ENCODE data around the gene PTPN6.

PTPN6 gene

DNA sequence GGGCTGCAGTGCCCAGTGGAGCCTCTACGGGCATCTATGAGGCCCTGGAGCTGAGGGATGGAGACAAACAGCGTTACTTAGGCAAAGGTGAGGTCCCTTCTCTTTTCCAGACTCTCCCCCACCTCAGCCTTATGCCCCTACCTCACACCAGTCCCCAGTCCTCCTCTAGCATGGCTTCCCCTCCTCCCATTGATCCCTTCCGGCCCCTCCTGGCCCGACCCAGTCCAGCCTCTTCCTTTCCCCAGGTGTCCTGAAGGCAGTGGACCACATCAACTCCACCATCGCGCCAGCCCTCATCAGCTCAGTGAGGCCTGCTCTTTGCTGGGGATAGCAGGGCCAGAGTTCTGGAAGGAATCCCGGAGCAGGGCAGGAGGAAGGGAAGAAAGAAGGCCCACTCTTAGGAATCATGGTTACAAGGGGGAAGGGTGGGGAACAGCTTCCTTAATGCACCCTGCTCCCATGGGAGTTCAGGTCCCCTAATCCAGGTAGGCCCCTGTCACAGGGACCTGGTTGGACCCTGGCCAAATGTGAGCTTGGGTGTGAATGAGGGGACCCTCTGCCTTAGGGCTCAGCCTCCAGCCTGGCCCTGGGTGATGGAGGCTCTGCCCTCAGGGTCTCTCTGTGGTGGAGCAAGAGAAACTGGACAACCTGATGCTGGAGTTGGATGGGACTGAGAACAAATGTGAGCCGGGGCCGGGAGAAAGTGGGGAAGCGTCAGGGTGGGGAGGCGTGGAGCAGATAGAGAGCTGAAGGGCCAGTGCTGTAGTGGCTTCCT, 34.5 kb upstream of the PTPN6 start:
- H3K9me3 ChIP-seq (ENCODE audit: low read length) = no peaks in the 10 kb centered on the region
- H3K36me3 ChIP-seq (ENCODE audit: insufficient read depth, low read length) = peaks cover 10% of the 10 kb centered on the region
- no peaks in the 10 kb centered on the region for H3K27me3 ChIP-seq (ENCODE audit: insufficient read depth, low read length)
- H3K4me3 ChIP-seq (ENCODE audit: low read length) = no peak overlapping the region
- H3K4me1 ChIP-seq (ENCODE audit: insufficient read depth, low read length) = peaks cover 13% of the 10 kb centered on the region
- H2AFZ ChIP-seq (ENCODE audit: low read depth, low read length) = no peak overlapping the region

GRCh38 chr12:6917491-6918231, 33.5 kb upstream of the PTPN6 start:
- Histone ChIP-seq H3K4me3 (ENCODE audit: low read length) (no peak overlapping the region), H3K36me3 (ENCODE audit: insufficient read depth, low read length) (peaks cover 10% of the 10 kb centered on the region), H2AFZ (ENCODE audit: low read depth, low read length) (no peak overlapping the region), H3K4me1 (ENCODE audit: insufficient read depth, low read length) (peaks cover 14% of the 10 kb centered on the region), H3K9me3 (ENCODE audit: low read length) (no peaks in the 10 kb centered on the region), H3K27me3 (ENCODE audit: insufficient read depth, low read length) (no peaks in the 10 kb centered on the region)

- H3K4me1 ChIP-seq (ENCODE audit: insufficient read depth, low read length) = peaks cover 27% of the 10 kb centered on the region
- no peaks in the 10 kb centered on the region for H3K9me3 ChIP-seq (ENCODE audit: low read length)
- H3K27me3 ChIP-seq (ENCODE audit: insufficient read depth, low read length) = no peaks in the 10 kb centered on the region
Observed at GRCh38 chr12:6919588-6919987, 31.6 kb upstream of the PTPN6 start.

DNA sequence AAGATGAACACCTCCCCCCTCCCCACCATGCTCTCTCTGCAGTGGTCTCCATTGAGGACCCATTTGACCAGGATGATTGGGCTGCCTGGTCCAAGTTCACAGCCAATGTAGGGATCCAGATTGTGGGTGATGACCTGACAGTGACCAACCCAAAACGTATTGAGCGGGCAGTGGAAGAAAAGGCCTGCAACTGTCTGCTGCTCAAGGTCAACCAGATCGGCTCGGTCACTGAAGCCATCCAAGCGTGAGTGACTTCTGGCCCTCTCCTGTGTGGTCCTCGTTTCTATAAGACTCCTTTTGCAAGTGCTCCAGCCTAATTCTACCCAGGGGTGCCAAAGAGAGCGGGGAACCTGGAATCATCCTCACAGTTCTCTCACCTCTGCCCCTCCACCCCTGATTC, 29.6 kb upstream of the PTPN6 start:
- no peak overlapping the region for H3K4me3 ChIP-seq (ENCODE audit: low read length)
- H2AFZ ChIP-seq (ENCODE audit: low read depth, low read length) = no peak overlapping the region
- H3K4me1 ChIP-seq (ENCODE audit: insufficient read depth, low read length) = peaks cover 37% of the 10 kb centered on the region
- H3K27me3 ChIP-seq (ENCODE audit: insufficient read depth, low read length) = no peaks in the 10 kb centered on the region
- peaks cover 10% of the 10 kb centered on the region for H3K36me3 ChIP-seq (ENCODE audit: insufficient read depth, low read length)
- no peaks in the 10 kb centered on the region for H3K9me3 ChIP-seq (ENCODE audit: low read length)

More at GRCh38 chr12:6919588-6919987, 31.6 kb upstream of the PTPN6 start:
- Histone ChIP-seq H3K36me3 (ENCODE audit: insufficient read depth, low read length) (peaks cover 10% of the 10 kb centered on the region), H3K4me3 (ENCODE audit: low read length) (no peak overlapping the region), H2AFZ (ENCODE audit: low read depth, low read length) (no peak overlapping the region)

- Histone ChIP-seq H3K4me3 (ENCODE audit: low read length) (no peak overlapping the region), H3K9me3 (ENCODE audit: low read length) (no peaks in the 10 kb centered on the region), H3K36me3 (ENCODE audit: insufficient read depth, low read length) (peaks cover 10% of the 10 kb centered on the region), H3K27me3 (ENCODE audit: insufficient read depth, low read length) (no peaks in the 10 kb centered on the region), H2AFZ (ENCODE audit: low read depth, low read length) (no peak overlapping the region), H3K4me1 (ENCODE audit: insufficient read depth, low read length) (peaks cover 45% of the 10 kb centered on the region)
Observed at GRCh38 chr12:6921996-6922946, 28.9 kb upstream of the PTPN6 start.

- H3K9me3 ChIP-seq (ENCODE audit: low read length) = no peaks in the 10 kb centered on the region
- no peaks in the 10 kb centered on the region for H3K27me3 ChIP-seq (ENCODE audit: insufficient read depth, low read length)
- no peak overlapping the region for H3K4me3 ChIP-seq (ENCODE audit: low read length)
- H3K4me1 ChIP-seq (ENCODE audit: insufficient read depth, low read length) = peaks cover 45% of the 10 kb centered on the region
- H3K36me3 ChIP-seq (ENCODE audit: insufficient read depth, low read length) = peaks cover 10% of the 10 kb centered on the region
- H2AFZ ChIP-seq (ENCODE audit: low read depth, low read length) = no peak overlapping the region
Observed at GRCh38 chr12:6923003-6923732, 28.0 kb upstream of the PTPN6 start.

GRCh38 chr12:6923851-6924250, 27.3 kb upstream of the PTPN6 start:
- H2AFZ ChIP-seq (ENCODE audit: low read depth, low read length) = no peak overlapping the region
- H3K9me3 ChIP-seq (ENCODE audit: low read length) = no peaks in the 10 kb centered on the region
- peaks cover 10% of the 10 kb centered on the region for H3K36me3 ChIP-seq (ENCODE audit: insufficient read depth, low read length)
- H3K4me1 ChIP-seq (ENCODE audit: insufficient read depth, low read length) = peaks cover 45% of the 10 kb centered on the region
- no peak overlapping the region for H3K4me3 ChIP-seq (ENCODE audit: low read length)
- no peaks in the 10 kb centered on the region for H3K27me3 ChIP-seq (ENCODE audit: insufficient read depth, low read length)

- Histone ChIP-seq H2AFZ (ENCODE audit: low read depth, low read length) (no peak overlapping the region), H3K4me3 (ENCODE audit: low read length) (peak overlapping the region; percentile 42), H3K9me3 (ENCODE audit: low read length) (no peaks in the 10 kb centered on the region)
Observed at GRCh38 chr12:6925239-6925539, 26.0 kb upstream of the PTPN6 start.

GRCh38 chr12:6925540-6926279, 25.4 kb upstream of the PTPN6 start:
- no peak overlapping the region for H2AFZ ChIP-seq (ENCODE audit: low read depth, low read length)
- H3K36me3 ChIP-seq (ENCODE audit: insufficient read depth, low read length) = peaks cover 6% of the 10 kb centered on the region
- H3K4me3 ChIP-seq (ENCODE audit: low read length) = peak overlapping the region; percentile 42
- H3K4me1 ChIP-seq (ENCODE audit: insufficient read depth, low read length) = peaks cover 58% of the 10 kb centered on the region
- H3K9me3 ChIP-seq (ENCODE audit: low read length) = no peaks in the 10 kb centered on the region
- H3K27me3 ChIP-seq (ENCODE audit: insufficient read depth, low read length) = no peaks in the 10 kb centered on the region

More at GRCh38 chr12:6925239-6925539, 26.0 kb upstream of the PTPN6 start:
- Histone ChIP-seq H3K27me3 (ENCODE audit: insufficient read depth, low read length) (no peaks in the 10 kb centered on the region), H3K4me1 (ENCODE audit: insufficient read depth, low read length) (peaks cover 57% of the 10 kb centered on the region), H3K36me3 (ENCODE audit: insufficient read depth, low read length) (peaks cover 6% of the 10 kb centered on the region)

DNA sequence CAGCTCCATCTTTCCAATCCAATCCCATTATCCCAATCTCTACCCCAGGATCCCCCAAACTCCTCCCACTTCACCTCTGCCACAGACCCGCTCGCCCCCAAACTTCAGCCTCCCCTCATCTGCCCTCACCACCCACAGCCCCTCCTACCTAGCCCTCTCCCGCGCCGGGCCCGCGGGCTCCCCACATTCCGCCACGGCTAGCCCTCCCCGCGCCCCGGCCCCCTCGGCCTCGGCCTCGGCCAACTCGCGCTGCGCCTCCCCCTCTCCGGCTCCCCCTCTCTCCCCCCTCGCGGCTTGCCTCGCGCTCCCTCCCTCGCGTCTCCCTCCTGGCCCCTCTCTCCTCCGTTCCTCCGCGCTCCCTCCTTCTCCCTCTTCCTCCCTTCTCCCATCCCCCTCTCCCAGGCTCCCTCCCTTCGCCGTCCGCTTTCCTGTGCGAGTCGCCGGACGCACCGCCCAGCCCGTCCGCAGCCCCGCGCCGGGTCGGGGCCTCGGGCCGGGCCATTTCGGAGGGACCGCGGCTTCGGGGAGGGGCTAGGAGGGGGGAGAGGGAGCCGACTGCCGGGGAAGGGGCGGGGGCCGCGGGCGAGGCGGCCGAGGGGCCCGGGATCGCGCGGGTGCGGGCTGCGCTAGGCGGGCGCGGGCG, 23.7 kb upstream of the PTPN6 start, which contains the start of gene ATN1:
TSS of gene ATN1 (plus strand) at position 581 of the 643 bp plus-strand sequence. CDS start 6,043 bp downstream, outside the sequence.
- no peaks in the 10 kb centered on the region for H3K9me3 ChIP-seq (ENCODE audit: low read length)
- H3K27me3 ChIP-seq (ENCODE audit: insufficient read depth, low read length) = no peaks in the 10 kb centered on the region
- H3K36me3 ChIP-seq (ENCODE audit: insufficient read depth, low read length) = no peaks in the 10 kb centered on the region
- H2AFZ ChIP-seq (ENCODE audit: low read depth, low read length) = peak within 1 kb of the TSS; percentile 68
- H3K4me3 ChIP-seq (ENCODE audit: low read length) = peak within 1 kb of the TSS; percentile 94
- H3K4me1 ChIP-seq (ENCODE audit: insufficient read depth, low read length) = peaks cover 58% of the 10 kb centered on the region

GRCh38 chr12:6928022-6928702, 23.0 kb upstream of the PTPN6 start:
- Histone ChIP-seq H3K36me3 (ENCODE audit: insufficient read depth, low read length) (peaks cover 5% of the 10 kb centered on the region), H3K4me1 (ENCODE audit: insufficient read depth, low read length) (peaks cover 53% of the 10 kb centered on the region), H3K27me3 (ENCODE audit: insufficient read depth, low read length) (no peaks in the 10 kb centered on the region), H2AFZ (ENCODE audit: low read depth, low read length) (no peak overlapping the region), H3K4me3 (ENCODE audit: low read length) (peak overlapping the region; percentile 94), H3K9me3 (ENCODE audit: low read length) (no peaks in the 10 kb centered on the region)
